HG02938 (cell line): ENCODE measurements around the gene LGALS7.
"Not testable (repeated sequence)": the region's sequence is repeated elsewhere in the genome, so short reads cannot be mapped to it uniquely, and the experiment has no call there.

Source experiments
- ATAC-seq: cut with Tn5 transposase; IDR thresholded peaks from one replicate; pipeline ENCODE4 v1.9.1; 2021; ENCODE audit warnings: mild to moderate bottlenecking, moderate library complexity; ENCODE audit not compliant: unreplicated experiment

LGALS7 gene

GRCh38 chr19:38773469-38774177 lies at the start of gene LGALS7:
Gene LGALS7 (minus strand): TSS chr19:38773517. CDS start chr19:38773492, 25 bp downstream.
- no peak for ATAC-seq

- ATAC-seq: not testable (repeated sequence)
These were observed 48.0 kb upstream of the LGALS7 start for GRCh38 chr19:38821230-38821825.

DNA sequence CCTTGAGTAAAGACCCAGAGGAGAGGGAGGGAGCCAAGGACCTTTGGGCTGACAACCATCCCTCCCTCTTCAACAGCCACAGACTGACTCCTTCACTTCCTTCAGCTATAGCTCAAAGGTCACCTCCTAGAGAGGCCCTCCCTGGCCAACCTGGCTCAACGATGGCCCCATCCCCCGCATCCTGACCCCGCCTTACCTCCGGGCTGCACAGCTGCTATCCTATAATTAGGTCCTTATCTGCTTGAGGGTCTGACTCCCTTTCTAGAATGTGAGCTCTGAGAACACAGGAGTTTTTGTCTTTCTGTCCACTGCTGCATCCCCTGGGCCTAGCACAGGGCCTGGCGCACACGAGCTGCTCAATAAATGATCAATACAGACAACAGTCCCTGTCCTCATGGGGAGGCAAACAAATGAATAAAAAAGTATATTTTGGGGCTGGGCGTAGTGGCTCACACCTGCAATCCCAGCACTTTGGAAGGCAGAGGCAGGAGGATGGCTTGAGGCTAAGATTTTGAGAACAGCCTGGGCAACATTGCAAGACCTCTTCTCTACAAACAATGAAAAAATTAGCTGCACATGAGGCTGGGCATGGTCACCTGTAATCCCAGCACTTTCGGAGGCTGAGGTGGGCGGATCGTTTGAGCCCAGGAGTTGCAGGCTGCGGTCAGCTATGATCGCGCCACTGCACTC lies 46.1 kb upstream of the LGALS7 start:
- no peak for ATAC-seq

GRCh38 chr19:38817081-38817480 lies 43.8 kb upstream of the LGALS7 start:
- ATAC-seq: no peak

GRCh38 chr19:38816131-38816750 lies 42.9 kb upstream of the LGALS7 start:
- no peak for ATAC-seq

GRCh38 chr19:38815059-38816001 lies 42.0 kb upstream of the LGALS7 start:
- no peak for ATAC-seq

DNA sequence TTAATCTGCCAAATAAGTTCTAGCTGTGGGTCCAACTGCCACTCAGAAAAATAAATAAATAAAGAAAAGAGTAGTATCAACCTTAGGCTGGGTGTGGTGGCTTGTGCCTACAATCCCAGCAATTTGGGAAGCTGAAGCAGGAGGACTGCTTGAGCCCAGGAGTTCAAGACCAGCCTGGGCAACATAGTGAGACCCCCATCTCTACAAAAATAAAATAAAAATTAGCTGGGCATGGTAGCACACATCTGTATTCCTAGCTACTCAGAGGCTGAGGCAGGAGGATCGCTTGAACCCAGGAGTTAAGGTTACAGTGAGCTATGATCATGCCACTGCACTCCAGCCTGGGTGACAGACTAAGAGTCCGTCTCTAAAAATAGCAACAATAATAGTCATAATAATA lies 40.6 kb upstream of the LGALS7 start:
- ATAC-seq: not testable (repeated sequence)

DNA sequence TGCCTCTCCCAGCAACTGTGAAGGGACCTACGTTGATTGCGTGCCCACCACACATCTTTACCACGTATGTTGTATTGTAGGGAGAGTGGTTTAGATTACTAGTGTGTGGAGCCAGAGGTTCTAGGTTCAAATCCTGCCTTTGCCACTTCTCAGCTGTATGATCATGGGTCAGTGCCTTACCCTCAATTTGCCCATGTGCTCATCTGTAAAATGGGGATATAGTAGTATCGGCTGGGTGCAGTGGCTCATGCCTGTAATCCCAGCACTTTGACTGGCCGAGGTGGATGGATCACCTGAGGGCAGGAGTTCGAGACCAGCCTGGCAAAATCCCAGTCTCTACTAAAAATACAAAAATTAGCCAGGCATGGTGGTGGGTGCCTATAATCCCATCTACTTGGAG lies 40.0 kb upstream of the LGALS7 start:
- no peak for ATAC-seq

DNA sequence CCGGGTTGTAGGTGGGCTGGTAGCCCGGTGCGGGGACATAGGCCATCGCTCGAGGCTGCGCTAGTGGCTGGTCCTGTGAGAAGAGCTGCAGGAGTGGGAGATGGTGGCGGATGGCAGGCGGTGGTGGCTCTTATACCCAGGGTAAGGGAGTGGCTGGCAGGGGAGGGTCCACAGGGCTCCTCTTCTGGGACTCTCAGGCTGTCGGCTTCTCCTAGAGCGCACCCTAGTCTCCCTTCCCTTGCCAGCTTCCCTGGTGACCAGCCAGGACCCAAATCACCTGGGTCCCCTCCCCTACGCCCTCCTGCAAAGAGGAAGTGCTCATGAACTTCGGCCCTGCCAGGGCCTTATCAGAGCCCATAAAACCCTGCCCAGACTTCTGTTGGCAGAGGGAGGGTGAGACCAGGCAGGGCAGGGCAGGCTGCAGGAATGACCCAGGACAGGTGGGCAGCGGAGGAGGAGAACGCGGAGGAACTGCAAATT lies 39.6 kb upstream of the LGALS7 start, which contains the start of gene LGALS4:
TSS of gene LGALS4 (minus strand) at position 105 of the 480 bp plus-strand sequence. CDS start at position 46, 59 bp downstream.
- no peak for ATAC-seq

GRCh38 chr19:38812009-38812840 lies 38.9 kb upstream of the LGALS7 start:
- no peak for ATAC-seq

DNA sequence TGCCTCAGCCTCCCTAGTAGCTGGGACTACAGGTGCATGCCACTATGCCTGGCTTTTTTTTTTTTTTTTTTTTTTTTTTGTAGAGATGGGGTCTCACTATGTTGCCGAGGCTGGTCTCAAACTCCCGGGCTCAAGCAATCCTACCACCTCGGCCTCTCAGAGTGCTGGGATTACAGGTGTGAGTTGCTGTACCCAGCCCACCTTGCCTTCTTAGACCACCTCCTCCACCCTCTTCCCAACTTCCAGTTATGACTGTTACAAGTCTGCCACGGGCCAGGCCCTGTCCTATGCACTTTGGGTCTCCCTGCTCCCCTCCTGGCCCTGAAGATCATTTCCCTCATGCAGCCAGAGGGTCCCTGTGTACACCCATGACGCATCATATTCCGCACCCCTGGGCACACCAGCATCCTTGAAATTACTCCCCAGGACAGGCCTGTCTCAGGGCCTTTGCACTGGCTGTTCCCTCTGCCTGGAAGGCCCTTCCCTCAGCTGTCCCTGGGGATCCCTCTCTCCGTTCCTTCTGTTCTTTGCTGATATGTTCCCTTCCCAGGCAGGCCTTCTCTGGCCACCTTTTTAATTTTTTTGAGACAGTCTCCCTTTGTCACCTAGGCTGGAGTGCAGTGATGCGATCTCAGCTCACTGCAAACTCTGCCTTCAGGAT lies 36.4 kb upstream of the LGALS7 start:
- ATAC-seq: no peak

DNA sequence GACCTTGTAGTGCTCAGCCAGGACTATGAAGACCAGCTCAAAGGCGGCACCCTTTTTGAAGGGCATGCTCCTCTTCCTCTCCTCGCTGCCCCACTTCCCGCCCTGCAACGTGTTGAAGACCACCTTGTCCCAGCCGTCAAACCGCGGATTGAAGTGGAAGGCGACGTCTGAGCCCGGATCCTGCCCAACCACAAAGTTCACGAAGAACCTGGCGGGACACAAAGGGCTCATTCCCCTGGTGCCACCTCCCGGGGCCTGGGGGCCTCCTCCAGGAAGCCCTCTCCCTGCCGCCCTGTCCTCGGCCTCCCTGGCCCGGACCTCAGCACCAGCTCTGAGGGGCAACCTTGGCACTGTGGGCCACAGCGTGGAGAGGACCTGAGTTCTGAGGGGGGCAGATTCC lies 35.4 kb upstream of the LGALS7 start:
- no peak for ATAC-seq

DNA sequence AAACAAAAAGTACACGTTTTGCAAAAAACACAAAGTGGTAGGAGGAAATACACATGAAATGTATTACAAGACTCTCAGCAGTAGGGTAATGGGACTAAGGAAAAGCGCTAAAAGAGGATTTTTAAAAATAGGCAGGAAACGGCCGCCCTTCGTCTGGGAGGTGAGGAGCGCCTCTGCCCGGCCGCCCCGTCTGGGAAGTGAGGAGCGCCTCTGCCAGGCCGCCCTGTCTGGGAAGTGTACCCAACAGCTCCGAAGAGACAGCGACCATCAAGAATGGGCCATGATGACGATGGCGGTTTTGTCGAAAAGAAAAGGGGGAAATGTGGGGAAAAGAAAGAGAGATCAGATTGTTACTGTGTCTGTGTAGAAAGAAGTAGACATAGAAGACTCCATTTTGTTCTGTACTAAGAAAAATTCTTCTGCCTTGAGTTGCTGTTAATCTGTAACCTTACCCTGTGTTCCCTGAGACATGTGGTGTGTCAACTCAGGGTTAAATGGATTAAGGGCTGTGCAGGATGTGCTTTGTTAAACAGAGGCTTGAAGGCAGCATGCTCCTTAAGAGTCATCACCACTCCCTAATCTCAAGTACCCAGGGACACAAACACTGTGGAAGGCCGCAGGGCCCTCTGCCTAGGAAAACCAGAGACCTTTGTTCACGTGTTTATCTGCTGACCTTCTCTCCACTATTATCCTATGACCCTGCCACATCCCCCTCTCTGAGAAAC lies 34.2 kb upstream of the LGALS7 start:
- ATAC-seq: not testable (repeated sequence)

GRCh38 chr19:38806371-38806770 lies 33.1 kb upstream of the LGALS7 start:
- no peak for ATAC-seq

DNA sequence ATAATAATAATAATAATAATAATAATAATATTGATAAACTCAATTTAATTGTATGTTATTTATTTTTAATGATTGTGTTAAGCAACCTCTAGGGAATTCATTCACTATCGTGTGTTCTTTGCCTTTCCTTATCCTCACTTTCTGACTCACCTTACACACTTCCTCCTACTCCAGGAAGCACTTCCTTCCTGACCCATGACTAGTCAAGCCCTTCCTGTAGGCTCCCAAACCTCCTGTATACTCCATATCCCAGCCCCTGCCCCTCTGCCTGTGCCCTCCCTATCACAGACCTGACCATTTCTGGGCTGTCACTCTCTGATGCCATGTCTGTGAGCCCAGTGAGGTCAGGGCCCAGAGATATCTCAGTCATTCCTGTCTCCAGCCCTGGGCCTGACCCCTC lies 31.9 kb upstream of the LGALS7 start:
- ATAC-seq: no peak

DNA sequence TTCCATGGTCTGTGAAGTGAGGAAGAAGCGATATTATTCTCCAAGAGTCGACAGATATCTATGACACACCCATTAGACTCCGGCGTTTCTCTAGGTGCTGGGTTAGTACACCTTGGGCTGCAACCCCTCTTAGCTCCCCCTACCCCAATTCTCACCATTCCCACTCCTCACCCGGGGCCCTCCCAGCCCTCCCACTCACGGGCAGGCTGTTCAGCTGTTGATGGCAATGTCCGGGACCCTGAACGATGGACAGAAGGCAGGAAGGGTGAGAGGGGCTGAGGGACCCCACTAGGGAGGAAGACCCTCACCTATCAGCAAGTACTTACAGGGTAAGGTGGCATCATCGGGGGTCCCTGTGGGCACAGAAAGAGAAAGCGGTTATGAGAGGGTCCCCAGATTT lies 30.2 kb upstream of the LGALS7 start:
- ATAC-seq: no peak

- ATAC-seq: no peak
These were observed 28.2 kb upstream of the LGALS7 start for GRCh38 chr19:38801359-38802095.
